Neuronal stem cell (in vitro differentiated cells): ENCODE data around the gene SLC6A9.

ENCODE experiments used
- DNase-seq: peaks from one replicate; pipeline ENCODE4 v3.0.0-alpha.2; 2013; ENCODE audit warnings: low spot score
- H2AFZ ChIP-seq: one replicate; pipeline ENCODE4 v1.6.1; 2013; ENCODE audit warnings: mild to moderate bottlenecking, low read length, inconsistent platforms
- H2AK5ac ChIP-seq: 2 replicates; pipeline ENCODE4 v1.6.1; 2013; ENCODE audit warnings: low read depth, mild to moderate bottlenecking, inconsistent platforms, low read length, moderate library complexity, mixed read lengths
- H2BK120ac ChIP-seq: 2 replicates; pipeline ENCODE4 v1.6.1; 2013; ENCODE audit warnings: low read depth, mild to moderate bottlenecking, inconsistent platforms, low read length, moderate library complexity, mixed read lengths
- H2BK12ac ChIP-seq: one replicate; pipeline ENCODE4 v1.6.1; 2013; ENCODE audit warnings: low read length, inconsistent platforms
- H2BK15ac ChIP-seq: 2 replicates; pipeline ENCODE4 v1.6.1; 2013; ENCODE audit warnings: mild to moderate bottlenecking, low read length, inconsistent platforms, mixed read lengths
- H2BK5ac ChIP-seq: one replicate; pipeline ENCODE4 v1.6.1; 2013; ENCODE audit warnings: inconsistent platforms, mild to moderate bottlenecking, low read length, moderate library complexity
- H3K14ac ChIP-seq: one replicate; pipeline ENCODE4 v1.6.1; 2013; ENCODE audit warnings: low read length, inconsistent platforms
- H3K18ac ChIP-seq: 2 replicates; pipeline ENCODE4 v1.6.1; 2013; ENCODE audit warnings: low read length, inconsistent platforms
- H3K23ac ChIP-seq: 2 replicates; pipeline ENCODE4 v1.6.1; 2013; ENCODE audit warnings: low read depth, mild to moderate bottlenecking, mixed read lengths, low read length, inconsistent platforms; ENCODE audit not compliant: poor library complexity
- H3K27ac ChIP-seq: replicated peaks from 3 replicates; pipeline ENCODE4 v1.5.1; 2013; ENCODE audit warnings: low read length, inconsistent platforms
- H3K27me3 ChIP-seq, 3 experiments: 2 replicates each; pipeline ENCODE4 v1.6.1; 2013; ENCODE audit warnings: low read length in 3 of 3, mild to moderate bottlenecking in 2 of 3, inconsistent platforms in 1 of 3, low read depth in 1 of 3, mixed read lengths in 1 of 3, moderate library complexity in 1 of 3; ENCODE audit not compliant: control insufficient read depth in 3 of 3, insufficient read depth in 3 of 3
- H3K36me3 ChIP-seq, 2 donors: replicated peaks in 1 of 2; 2 replicates each; pipeline ENCODE4 v1.6.1; 2013; ENCODE audit warnings: low read length in 2 of 2; ENCODE audit not compliant: control insufficient read depth in 2 of 2, insufficient read depth in 2 of 2
- H3K4ac ChIP-seq: 2 replicates; pipeline ENCODE4 v1.6.1; 2013; ENCODE audit warnings: inconsistent platforms, mild to moderate bottlenecking, low read length, moderate library complexity
- H3K4me1 ChIP-seq, 2 donors: 1 replicate in 1 of 2; 2 replicates in 1 of 2; pipeline ENCODE4 v1.6.1; 2013; ENCODE audit warnings: low read length in 2 of 2, low read depth in 1 of 2; ENCODE audit not compliant: control insufficient read depth in 2 of 2, insufficient read depth in 1 of 2
- H3K4me2 ChIP-seq: one replicate; pipeline ENCODE4 v1.6.1; 2013; ENCODE audit warnings: mild to moderate bottlenecking, low read length, inconsistent platforms; ENCODE audit not compliant: insufficient read depth, poor library complexity, severe bottlenecking
- H3K4me3 ChIP-seq, 2 donors: 2 replicates each; pipeline ENCODE4 v1.5.1; 2013; ENCODE audit warnings: low read length in 2 of 2, mild to moderate bottlenecking in 2 of 2, inconsistent platforms in 1 of 2, moderate library complexity in 1 of 2
- H3K79me1 ChIP-seq: one replicate; pipeline ENCODE4 v1.6.1; 2013; ENCODE audit warnings: low read depth, mild to moderate bottlenecking, inconsistent platforms, low read length, moderate library complexity
- H3K9ac ChIP-seq: one replicate; pipeline ENCODE4 v1.6.1; 2013; ENCODE audit warnings: mild to moderate bottlenecking, low read depth, low read length, inconsistent platforms; ENCODE audit not compliant: poor library complexity
- H3K9me3 ChIP-seq, 2 donors: replicated peaks in 1 of 2; 2 replicates each; pipeline versions ENCODE3 to v1.6.1; 2013; ENCODE audit warnings: low read length in 2 of 2, mild to moderate bottlenecking in 2 of 2, inconsistent platforms in 1 of 2, low read depth in 1 of 2, mixed read lengths in 1 of 2, moderate library complexity in 1 of 2; ENCODE audit not compliant: control insufficient read depth in 2 of 2, insufficient read depth in 1 of 2
- H4K8ac ChIP-seq: one replicate; pipeline ENCODE4 v1.6.1; 2013; ENCODE audit warnings: low read depth, mild to moderate bottlenecking, inconsistent platforms, low read length, moderate library complexity
- H4K91ac ChIP-seq: one replicate; pipeline ENCODE4 v1.6.1; 2013; ENCODE audit warnings: low read length, low read depth, mild to moderate bottlenecking, inconsistent platforms; ENCODE audit not compliant: poor library complexity
- WGBS, 2 donors: extraction: QIAGEN DNeasy Blood & Tissue Kit; methylation state at CpG; one replicate each; pipeline ENCODE4 v1.1.7; 2013; ENCODE audit warnings: missing lambda C conversion rate in 2 of 2, mixed read lengths in 1 of 2; ENCODE audit not compliant: insufficient read length in 2 of 2, insufficient replicate concordance in 1 of 2; ENCODE audit errors: extremely low coverage in 2 of 2; 5-methylcytosine and 5-hydroxymethylcytosine counted together

Gene SLC6A9

GRCh38 chr1:43977376-43978263 lies 53.6 kb downstream of the SLC6A9 start:
- Histone ChIP-seq H2BK15ac (no peak overlapping the region), H4K91ac (no peak overlapping the region), H3K4ac (no peak overlapping the region), H3K79me1 (peaks cover 40% of the 10 kb centered on the region), H3K36me3 (peaks cover 30 to 59% of the 10 kb centered on the region in 2 donors), H2BK5ac (no peak overlapping the region), H4K8ac (no peak overlapping the region), H3K23ac (no peak overlapping the region), H3K9me3 (no peaks in the 10 kb centered on the region), H3K4me1 (peaks cover 19 to 27% of the 10 kb centered on the region in 2 donors), H3K4me2 (no peak overlapping the region), H3K27ac (no peak overlapping the region), H3K4me3 (peak overlapping the region; percentile 41 to 72), H3K9ac (no peak overlapping the region), H2AFZ (no peak overlapping the region), H3K18ac (no peak overlapping the region), H2BK12ac (no peak overlapping the region), H3K27me3 (no peaks in the 10 kb centered on the region), H2AK5ac (no peak overlapping the region), H3K14ac (no peak overlapping the region), H2BK120ac (no peak overlapping the region)
- no CpG with 5 or more reads among the region's 9 CpGs for WGBS, 2 donors
- DNase-seq, result no peak

DNA sequence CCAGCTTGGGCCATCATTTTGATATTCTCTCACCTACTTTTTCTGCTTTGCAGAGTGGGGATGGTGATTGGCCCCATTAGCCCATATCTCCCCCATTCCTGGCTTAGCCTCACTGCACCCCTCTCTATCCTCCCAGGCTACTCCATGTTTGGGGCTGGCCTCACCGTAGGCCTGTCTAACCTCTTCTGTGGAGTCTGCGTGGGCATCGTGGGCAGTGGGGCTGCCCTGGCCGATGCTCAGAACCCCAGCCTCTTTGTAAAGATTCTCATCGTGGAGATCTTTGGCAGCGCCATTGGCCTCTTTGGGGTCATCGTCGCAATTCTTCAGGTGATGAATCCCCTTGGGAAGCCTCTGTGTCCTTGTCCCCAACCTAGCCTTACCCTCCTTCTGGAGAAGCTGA lies 54.4 kb downstream of the SLC6A9 start:
- DNase-seq, result no peak
- Histone ChIP-seq H2AK5ac (no peak overlapping the region), H3K36me3 (peaks cover 29 to 59% of the 10 kb centered on the region in 2 donors), H3K27ac (no peak overlapping the region), H2BK15ac (no peak overlapping the region), H3K27me3 (no peaks in the 10 kb centered on the region), H4K8ac (no peak overlapping the region), H3K79me1 (peaks cover 39% of the 10 kb centered on the region), H3K18ac (no peak overlapping the region), H3K4ac (no peak overlapping the region), H4K91ac (no peak overlapping the region), H2AFZ (no peak overlapping the region), H2BK5ac (no peak overlapping the region), H3K23ac (no peak overlapping the region), H3K9ac (no peak overlapping the region), H3K4me3 (peak overlapping the region in 1 of 2 donors; percentile 90), H3K14ac (no peak overlapping the region), H2BK12ac (no peak overlapping the region), H3K4me1 (peaks cover 19 to 27% of the 10 kb centered on the region in 2 donors), H2BK120ac (no peak overlapping the region), H3K4me2 (no peak overlapping the region), H3K9me3 (no peaks in the 10 kb centered on the region)
- no CpG with 5 or more reads among the region's 8 CpGs for WGBS, 2 donors

DNA sequence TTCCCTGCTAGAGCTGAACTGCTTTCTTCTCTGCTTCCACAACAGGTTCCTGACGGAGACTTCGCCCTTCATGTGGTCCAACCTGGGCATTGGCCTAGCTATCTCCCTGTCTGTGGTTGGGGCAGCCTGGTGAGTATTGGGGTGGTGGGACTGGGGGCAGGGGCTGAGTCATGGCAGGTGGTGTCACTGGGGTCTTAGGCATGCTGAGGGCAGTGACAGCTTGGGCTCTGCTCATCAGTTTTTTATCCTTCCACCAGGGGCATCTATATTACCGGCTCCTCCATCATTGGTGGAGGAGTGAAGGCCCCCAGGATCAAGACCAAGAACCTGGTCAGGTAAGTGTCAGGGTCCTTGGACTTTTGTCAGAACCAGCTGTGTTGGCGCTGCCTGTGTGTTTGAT lies 55.2 kb downstream of the SLC6A9 start:
- Histone ChIP-seq H3K14ac (no peak overlapping the region), H3K4me1 (peaks cover 19 to 27% of the 10 kb centered on the region in 2 donors), H2BK5ac (no peak overlapping the region), H4K8ac (no peak overlapping the region), H2AFZ (no peak overlapping the region), H2BK120ac (no peak overlapping the region), H3K23ac (no peak overlapping the region), H3K36me3 (peaks cover 24 to 55% of the 10 kb centered on the region in 2 donors), H3K9me3 (no peaks in the 10 kb centered on the region), H4K91ac (no peak overlapping the region), H3K79me1 (peaks cover 32% of the 10 kb centered on the region), H3K18ac (no peak overlapping the region), H2BK12ac (no peak overlapping the region), H3K27me3 (no peaks in the 10 kb centered on the region), H2BK15ac (no peak overlapping the region), H2AK5ac (no peak overlapping the region), H3K4me3 (peak overlapping the region in 1 of 2 donors; percentile 90), H3K9ac (no peak overlapping the region), H3K27ac (no peak overlapping the region), H3K4me2 (no peak overlapping the region), H3K4ac (no peak overlapping the region)
- WGBS, 2 donors, result no CpG with 5 or more reads among the region's 4 CpGs
- no peak for DNase-seq

- WGBS, 2 donors, result no CpG with 5 or more reads among the region's 34 CpGs
- H3K4me2 ChIP-seq, result peak overlapping the region; percentile 82
- peak overlapping the region; percentile 97 for H3K9ac ChIP-seq
- H3K23ac ChIP-seq, result peak overlapping the region; percentile 98
- H2BK15ac ChIP-seq, result no peak overlapping the region
- DNase-seq, result no peak
- peak overlapping the region; percentile 79 for H2BK5ac ChIP-seq
- H3K4me1 ChIP-seq, result peaks cover 16 to 29% of the 10 kb centered on the region in 2 donors
- H3K36me3 ChIP-seq, result peaks cover 24 to 49% of the 10 kb centered on the region in 2 donors
- peak overlapping the region; percentile 73 for H2BK120ac ChIP-seq
- no peak overlapping the region for H3K4ac ChIP-seq
- no peak overlapping the region for H3K27ac ChIP-seq
- no peak overlapping the region for H3K14ac ChIP-seq
- no peak overlapping the region for H2AK5ac ChIP-seq
- H2BK12ac ChIP-seq, result peak overlapping the region; percentile 48
- H3K4me3 ChIP-seq, result peak overlapping the region; percentile 90 to 98
- peak overlapping the region; percentile 97 for H2AFZ ChIP-seq
- peak overlapping the region; percentile 35 for H3K18ac ChIP-seq
- no peak overlapping the region for H4K91ac ChIP-seq
- no peaks in the 10 kb centered on the region for H3K27me3 ChIP-seq
- H3K79me1 ChIP-seq, result peaks cover 26% of the 10 kb centered on the region
- no peak overlapping the region for H4K8ac ChIP-seq
- H3K9me3 ChIP-seq, result no peaks in the 10 kb centered on the region
These were observed 55.9 kb downstream of the SLC6A9 start for GRCh38 chr1:43975249-43975961.
